Naive B cell (primary cell): ENCODE results near the gene NSL1. TPM values are rescaled to one million over a fixed set of nuclear protein-coding genes. Genes with fewer than 3 reads are reported as not detected.
"Not testable (repeated sequence)": the region's sequence is repeated elsewhere in the genome, so short reads cannot be mapped to it uniquely, and the experiment has no call there.

Experiments
- ATAC-seq, 2 donors: fragments of 150-1000 bp; cut with Tn5 transposase; 2 replicates each; pipeline ENCODE4 v1.10.0; 2021; ENCODE audit warnings: low read depth in 2 of 2, mild to moderate bottlenecking in 2 of 2, moderate library complexity in 2 of 2
- DNase-seq: peaks from one replicate; pipeline ENCODE4 v3.0.0; 2022
- H3K27ac Mint-ChIP-seq, 6 donors: one replicate each; pipeline ENCODE4 v1.8.0; 2020 to 2022; ENCODE audit warnings: mild to moderate bottlenecking in 6 of 6, mixed read lengths in 6 of 6, moderate library complexity in 5 of 6, inconsistent platforms in 2 of 6
- H3K27me3 Mint-ChIP-seq, 3 donors: one replicate each; pipeline ENCODE4 v1.8.0; 2021 to 2022; ENCODE audit warnings: mixed read lengths in 3 of 3, mild to moderate bottlenecking in 1 of 3
- H3K36me3 Mint-ChIP-seq, 2 donors: one replicate each; pipeline ENCODE4 v1.8.0; 2020 to 2022; ENCODE audit warnings: mixed read lengths in 2 of 2, inconsistent platforms in 1 of 2, mild to moderate bottlenecking in 1 of 2
- H3K4me1 Mint-ChIP-seq, 3 donors: one replicate each; pipeline ENCODE4 v1.8.0; 2020 to 2022; ENCODE audit warnings: mixed read lengths in 3 of 3, inconsistent platforms in 1 of 3, mild to moderate bottlenecking in 1 of 3, moderate library complexity in 1 of 3
- H3K4me3 Mint-ChIP-seq, 8 donors: one replicate each; pipeline ENCODE4 v1.8.0; 2020 to 2022; ENCODE audit warnings: mild to moderate bottlenecking in 8 of 8, mixed read lengths in 8 of 8, moderate library complexity in 8 of 8, inconsistent platforms in 2 of 8
- H3K9me3 Mint-ChIP-seq, 7 donors: one replicate each; pipeline ENCODE4 v1.8.0; 2020 to 2022; ENCODE audit warnings: mixed read lengths in 7 of 7, mild to moderate bottlenecking in 5 of 7, inconsistent platforms in 2 of 7, moderate library complexity in 1 of 7
- polyA plus RNA-seq, 6 donors: library from polyadenylated mRNA; unstranded; fragments of 300-500 nt; fragmentation: Illumina TruSeq; gene quantifications; one replicate each; pipeline ENCODE4 v1.2.3, GENCODE V29; 2021; ENCODE audit warnings: low read depth in 6 of 6

NSL1 gene
- polyA plus RNA-seq, 6 donors from 2014 or later = 72.1 to 103 (median 81.0) TPM

- Mint-ChIP-seq H3K4me3 (no peak overlapping the region), H3K4me1 (peaks cover 0 to 12% (median 0%) of the 10 kb centered on the region in 3 donors), H3K27ac (peak overlapping the region in 2 of 6 donors; percentile 71 to 83), H3K27me3 (no peaks in the 10 kb centered on the region), H3K36me3 (peaks cover 12 to 18% of the 10 kb centered on the region in 2 donors), H3K9me3 (peaks cover 0 to 10% (median 5%) of the 10 kb centered on the region in 7 donors)
- ATAC-seq = no peak
- DNase-seq = no peak
These were observed 64.0 kb downstream of the NSL1 start for GRCh38 chr1:212727386-212728181.

DNA sequence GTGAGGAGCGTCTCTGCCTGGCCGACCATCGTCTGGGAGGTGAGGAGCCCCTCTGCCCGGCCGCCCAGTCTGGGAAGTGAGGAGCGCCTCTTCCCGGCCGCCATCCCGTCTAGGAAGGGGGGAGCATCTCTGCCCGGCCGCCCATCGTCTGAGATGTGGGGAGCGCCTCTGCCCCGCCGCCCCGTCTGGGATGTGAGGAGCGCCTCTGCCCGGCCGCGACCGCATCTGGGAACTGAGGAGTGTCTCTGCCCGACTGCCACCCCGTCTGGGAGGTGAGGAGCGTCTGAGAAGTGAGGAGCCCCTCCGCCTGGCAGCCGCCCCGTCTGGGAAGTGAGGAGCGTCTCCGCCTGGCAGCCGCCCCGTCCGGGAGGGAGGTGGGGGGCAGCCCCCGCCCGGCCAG, 66.9 kb downstream of the NSL1 start:
- not testable (repeated sequence) for ATAC-seq, H3K27ac Mint-ChIP-seq, H3K4me3 Mint-ChIP-seq, H3K27me3 Mint-ChIP-seq, H3K4me1 Mint-ChIP-seq, DNase-seq
- Mint-ChIP-seq H3K9me3 (peaks cover 0 to 10% (median 5%) of the 10 kb centered on the region in 7 donors), H3K36me3 (peaks cover 12 to 18% of the 10 kb centered on the region in 2 donors)

DNA sequence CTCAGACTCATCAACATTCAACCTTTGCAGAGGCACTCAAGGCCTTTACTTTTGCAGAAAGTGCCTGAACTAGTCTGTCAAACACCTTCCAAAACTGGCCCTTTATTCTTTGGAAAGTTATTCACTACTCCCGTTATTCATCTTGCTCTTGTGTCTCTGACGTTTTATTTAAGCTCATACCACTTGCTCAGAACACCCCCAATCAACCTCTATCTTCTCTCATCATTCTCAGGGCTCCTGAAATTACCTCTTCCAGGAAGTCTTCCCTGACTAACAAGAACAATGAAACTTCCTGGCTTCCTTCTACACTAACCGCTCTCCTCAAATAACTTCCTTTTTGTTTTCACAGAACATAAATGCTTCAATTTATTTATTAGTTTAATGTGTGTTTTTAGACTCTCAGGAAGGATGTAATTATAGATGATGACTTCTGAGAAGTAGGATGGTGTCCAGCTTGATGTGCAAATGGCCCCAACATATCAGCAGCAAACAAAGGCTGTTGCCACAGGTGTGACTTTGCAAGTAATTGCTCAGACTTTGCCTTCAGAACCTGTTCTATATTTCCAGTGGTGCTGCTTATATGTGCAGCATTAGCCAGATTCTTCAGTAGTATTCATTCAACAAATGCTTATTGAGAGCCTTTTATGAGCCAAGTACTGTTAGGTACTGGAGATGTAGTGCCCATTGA, 69.2 kb downstream of the NSL1 start:
- no peak overlapping the region for H3K4me3 Mint-ChIP-seq
- H3K9me3 Mint-ChIP-seq = peaks cover 0 to 12% (median 4%) of the 10 kb centered on the region in 7 donors
- H3K36me3 Mint-ChIP-seq = peaks cover 12 to 18% of the 10 kb centered on the region in 2 donors
- H3K27ac Mint-ChIP-seq = no peak overlapping the region
- no peak for ATAC-seq
- H3K4me1 Mint-ChIP-seq = peaks cover 0 to 6% (median 4%) of the 10 kb centered on the region in 3 donors
- H3K27me3 Mint-ChIP-seq = peaks cover 4 to 8% (median 5%) of the 10 kb centered on the region in 3 donors
- no peak for DNase-seq

DNA sequence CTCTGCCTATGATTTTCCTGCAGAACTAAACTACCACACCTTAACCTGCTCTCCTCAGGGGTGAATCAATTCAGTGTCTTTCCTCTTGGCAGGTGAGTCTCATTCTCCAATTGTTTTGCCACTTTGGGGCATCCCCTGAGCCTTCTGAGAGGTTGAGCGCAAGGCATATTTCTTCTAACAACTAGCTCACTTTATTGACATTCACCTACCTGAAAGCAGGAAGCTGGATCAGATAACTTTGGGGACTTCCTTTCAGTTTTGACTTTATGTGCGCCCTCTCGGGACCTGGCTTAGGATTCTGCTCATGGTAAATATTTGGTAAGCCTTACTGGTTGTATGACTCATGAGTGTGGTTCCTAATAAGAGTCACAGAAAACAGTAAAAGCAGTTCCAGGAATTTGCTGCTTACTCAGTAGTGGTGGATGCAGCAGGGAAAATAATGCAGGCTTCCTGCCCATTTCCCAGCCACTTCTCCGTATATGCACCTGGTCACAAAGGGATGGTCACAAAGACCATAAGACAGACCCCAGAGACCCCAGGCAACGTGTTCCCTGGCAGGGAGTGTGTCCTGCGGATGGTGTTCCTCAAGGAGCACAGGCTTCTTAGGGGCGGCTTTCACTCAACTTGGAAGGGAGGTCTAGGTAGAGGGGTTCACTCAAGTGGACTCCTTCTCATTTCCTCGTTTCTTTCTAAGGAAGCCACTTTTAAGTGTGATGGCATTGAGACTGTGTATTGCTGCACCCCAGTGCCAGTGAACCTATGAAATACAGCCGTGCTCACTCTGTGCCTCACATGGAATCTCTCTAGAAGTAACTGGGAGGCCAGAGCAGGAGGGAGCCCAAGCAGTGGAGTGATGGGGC, 70.0 kb downstream of the NSL1 start:
- Mint-ChIP-seq H3K4me3 (no peak overlapping the region), H3K27ac (no peak overlapping the region), H3K36me3 (peaks cover 10 to 12% of the 10 kb centered on the region in 2 donors), H3K27me3 (peaks cover 4 to 8% (median 6%) of the 10 kb centered on the region in 3 donors), H3K4me1 (peaks cover 0 to 6% (median 4%) of the 10 kb centered on the region in 3 donors), H3K9me3 (peaks cover 0 to 12% (median 4%) of the 10 kb centered on the region in 7 donors)
- ATAC-seq (no peak), DNase-seq (no peak)

DNA sequence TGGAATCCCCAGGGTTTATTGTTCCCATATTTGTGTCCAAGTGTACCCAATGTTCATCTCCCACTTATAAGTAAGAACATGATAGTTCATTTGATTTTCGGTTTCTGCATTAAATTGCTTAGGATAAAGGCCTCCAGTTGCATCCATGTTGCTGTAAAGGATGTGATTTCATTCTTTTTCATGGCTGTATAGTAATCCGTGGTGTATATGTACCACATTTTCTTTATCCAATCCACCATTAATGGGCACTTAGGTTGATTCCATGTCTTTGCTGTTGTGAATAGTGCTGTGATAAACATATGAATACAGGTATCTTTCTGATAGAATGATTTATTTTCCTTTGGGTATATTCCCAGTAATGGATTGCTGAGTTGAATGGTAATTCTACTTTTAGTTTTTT, 71.9 kb downstream of the NSL1 start:
- no peak overlapping the region for H3K4me3 Mint-ChIP-seq
- peaks cover 0 to 12% (median 4%) of the 10 kb centered on the region in 7 donors for H3K9me3 Mint-ChIP-seq
- H3K27me3 Mint-ChIP-seq = peaks cover 4 to 8% (median 6%) of the 10 kb centered on the region in 3 donors
- H3K27ac Mint-ChIP-seq = no peak overlapping the region
- ATAC-seq (no peak), DNase-seq (no peak)
- peaks cover 0 to 6% (median 4%) of the 10 kb centered on the region in 3 donors for H3K4me1 Mint-ChIP-seq
- peaks cover 0 to 6% of the 10 kb centered on the region in 2 donors for H3K36me3 Mint-ChIP-seq

GRCh38 chr1:212718499-212718898, 73.1 kb downstream of the NSL1 start:
- H3K4me1 Mint-ChIP-seq = peaks cover 0 to 4% (median 0%) of the 10 kb centered on the region in 3 donors

DNA sequence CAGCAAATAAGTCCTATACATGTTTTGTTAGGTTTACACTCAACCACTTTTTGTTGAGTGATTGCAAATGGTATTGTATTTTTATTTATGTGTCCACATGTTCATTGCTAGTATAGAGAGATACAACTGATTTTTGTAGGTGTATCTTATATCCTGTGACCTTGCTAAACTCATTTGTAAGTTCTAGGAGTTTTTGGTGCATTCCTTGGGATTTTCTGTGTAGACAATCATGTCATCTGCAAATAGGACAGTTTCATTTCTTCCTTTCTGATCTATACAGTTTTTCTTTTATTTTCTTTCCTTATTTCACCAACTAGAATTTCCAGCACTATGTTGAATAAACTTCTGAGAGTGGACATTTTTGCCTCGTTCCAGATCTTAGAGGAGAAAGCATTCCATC, 75.4 kb downstream of the NSL1 start:
- H3K36me3 Mint-ChIP-seq = no peaks in the 10 kb centered on the region
- H3K4me3 Mint-ChIP-seq = no peak overlapping the region
- ATAC-seq = no peak
- DNase-seq = no peak
- H3K27me3 Mint-ChIP-seq = peaks cover 4 to 8% (median 6%) of the 10 kb centered on the region in 3 donors
- peaks cover 0 to 11% (median 0%) of the 10 kb centered on the region in 7 donors for H3K9me3 Mint-ChIP-seq
- H3K27ac Mint-ChIP-seq = no peak overlapping the region
- H3K4me1 Mint-ChIP-seq = no peaks in the 10 kb centered on the region

More at GRCh38 chr1:212718499-212718898, 73.1 kb downstream of the NSL1 start:
- Mint-ChIP-seq H3K27me3 (peaks cover 4 to 8% (median 6%) of the 10 kb centered on the region in 3 donors), H3K36me3 (peaks cover 0 to 1% of the 10 kb centered on the region in 2 donors), H3K9me3 (peaks cover 0 to 12% (median 2%) of the 10 kb centered on the region in 7 donors), H3K4me3 (no peak overlapping the region), H3K27ac (no peak overlapping the region)
- ATAC-seq = no peak
- no peak for DNase-seq

GRCh38 chr1:212713465-212714136, 78.0 kb downstream of the NSL1 start:
- DNase-seq (no peak), ATAC-seq (no peak)
- H3K9me3 Mint-ChIP-seq = peaks cover 0 to 6% (median 0%) of the 10 kb centered on the region in 7 donors
- H3K27me3 Mint-ChIP-seq = peaks cover 2 to 11% (median 6%) of the 10 kb centered on the region in 3 donors
- H3K36me3 Mint-ChIP-seq = no peaks in the 10 kb centered on the region
- no peak overlapping the region for H3K27ac Mint-ChIP-seq
- peaks cover 0 to 3% (median 0%) of the 10 kb centered on the region in 3 donors for H3K4me1 Mint-ChIP-seq
- no peak overlapping the region for H3K4me3 Mint-ChIP-seq

- no peak overlapping the region for H3K4me3 Mint-ChIP-seq
- H3K36me3 Mint-ChIP-seq = no peaks in the 10 kb centered on the region
- ATAC-seq (no peak), DNase-seq (no peak)
- H3K9me3 Mint-ChIP-seq = peaks cover 0 to 6% (median 0%) of the 10 kb centered on the region in 7 donors
- H3K4me1 Mint-ChIP-seq = peaks cover 0 to 3% (median 0%) of the 10 kb centered on the region in 3 donors
- peaks cover 0 to 8% (median 0%) of the 10 kb centered on the region in 3 donors for H3K27me3 Mint-ChIP-seq
- no peak overlapping the region for H3K27ac Mint-ChIP-seq
These were observed 78.9 kb downstream of the NSL1 start for GRCh38 chr1:212712451-212713303.

DNA sequence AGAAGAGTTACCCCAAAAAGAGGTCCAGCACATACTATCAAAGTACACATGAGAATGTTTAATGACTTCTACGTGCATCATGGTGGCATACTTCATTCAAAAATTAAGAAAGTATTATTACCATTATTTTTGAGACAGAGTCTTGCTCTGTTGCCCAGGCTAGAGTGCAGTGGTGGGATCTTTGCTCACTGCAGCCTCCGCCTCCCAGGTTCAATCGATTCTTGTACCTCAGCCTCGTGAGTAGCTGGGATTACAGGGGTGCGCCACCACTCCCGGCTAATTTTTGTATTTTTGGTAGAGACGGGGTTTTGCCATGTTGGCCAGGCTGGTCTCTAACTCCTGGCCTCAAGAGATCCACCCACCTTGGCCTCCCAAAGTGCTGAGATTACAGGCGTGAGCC, 79.6 kb downstream of the NSL1 start:
- DNase-seq, H3K36me3 Mint-ChIP-seq, H3K27ac Mint-ChIP-seq, H3K4me3 Mint-ChIP-seq, H3K4me1 Mint-ChIP-seq, H3K27me3 Mint-ChIP-seq, H3K9me3 Mint-ChIP-seq, ATAC-seq: not testable (repeated sequence)

- ATAC-seq = no peak
- peaks cover 0 to 6% (median 0%) of the 10 kb centered on the region in 7 donors for H3K9me3 Mint-ChIP-seq
- peak overlapping the region in 4 of 6 donors; percentile 7 to 77 (median 16) for H3K27ac Mint-ChIP-seq
- DNase-seq = no peak
- no peaks in the 10 kb centered on the region for H3K36me3 Mint-ChIP-seq
- H3K4me1 Mint-ChIP-seq = peaks cover 0 to 3% (median 0%) of the 10 kb centered on the region in 3 donors
- peaks cover 0 to 5% (median 0%) of the 10 kb centered on the region in 3 donors for H3K27me3 Mint-ChIP-seq
- H3K4me3 Mint-ChIP-seq = no peak overlapping the region
These were observed 81.0 kb downstream of the NSL1 start for GRCh38 chr1:212710566-212710965.
